ENCODE measurements around the gene PTPRD.

The PTPRD gene

DNA sequence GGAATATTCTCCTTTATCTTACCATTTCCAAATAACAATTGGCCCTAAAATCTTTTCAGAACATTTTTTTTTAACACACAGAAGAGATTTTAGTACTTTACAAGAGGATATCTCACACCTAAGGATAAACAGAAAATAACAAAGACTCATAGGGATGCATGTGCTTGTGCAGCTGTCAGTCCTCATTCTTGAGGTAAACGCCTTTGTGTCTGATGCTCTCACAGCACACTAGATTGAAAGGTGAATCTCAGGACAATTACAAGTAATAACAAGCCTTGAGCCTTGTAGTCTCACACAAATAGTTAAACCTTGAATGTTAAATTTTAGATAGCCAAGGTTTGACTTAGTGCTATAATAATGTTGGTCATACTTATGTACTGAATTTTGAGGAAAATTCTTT, 439.2 kb downstream of the PTPRD start:
- DNase-seq (ENCODE audit: low spot score), result no peak

DNA sequence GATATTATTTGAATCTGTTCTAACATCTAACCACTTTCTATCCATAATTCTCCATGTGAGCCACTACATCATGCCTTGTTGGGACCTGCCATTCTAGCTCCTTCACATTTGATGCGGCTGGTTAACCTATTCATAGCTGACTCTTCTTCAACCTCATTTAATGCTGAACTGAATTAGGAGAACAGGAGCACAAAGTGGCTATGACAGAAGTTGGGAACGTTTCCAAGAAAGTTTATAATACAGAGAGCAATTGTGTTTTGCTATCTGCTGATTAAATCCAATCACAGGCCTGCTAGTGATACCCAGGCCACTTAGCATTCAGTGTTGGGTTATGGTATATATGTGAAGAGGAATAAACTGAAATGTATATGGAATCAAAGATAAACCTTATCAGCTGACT, 440.3 kb downstream of the PTPRD start:
- DNase-seq (ENCODE audit: low spot score), result no peak

DNA sequence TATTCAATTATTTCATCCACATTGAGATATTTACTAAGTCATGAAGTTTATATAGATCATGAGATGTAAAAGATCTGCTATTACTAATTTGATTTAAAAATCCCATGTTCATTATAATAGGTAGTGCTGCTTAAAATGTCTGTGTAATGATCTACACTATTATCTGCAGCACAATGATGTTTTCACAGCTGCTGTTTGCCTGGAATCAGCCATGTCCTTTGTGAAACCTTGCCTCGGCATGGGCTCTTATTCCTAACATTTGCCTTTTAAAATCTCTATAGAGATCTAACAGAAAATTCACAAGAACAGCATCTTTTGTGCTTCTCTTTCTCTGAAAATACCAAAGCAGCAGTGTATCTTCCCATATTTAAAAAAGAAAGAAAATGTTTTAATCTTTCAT, 444.6 kb downstream of the PTPRD start:
- no peak for DNase-seq (ENCODE audit: low spot score)

DNA sequence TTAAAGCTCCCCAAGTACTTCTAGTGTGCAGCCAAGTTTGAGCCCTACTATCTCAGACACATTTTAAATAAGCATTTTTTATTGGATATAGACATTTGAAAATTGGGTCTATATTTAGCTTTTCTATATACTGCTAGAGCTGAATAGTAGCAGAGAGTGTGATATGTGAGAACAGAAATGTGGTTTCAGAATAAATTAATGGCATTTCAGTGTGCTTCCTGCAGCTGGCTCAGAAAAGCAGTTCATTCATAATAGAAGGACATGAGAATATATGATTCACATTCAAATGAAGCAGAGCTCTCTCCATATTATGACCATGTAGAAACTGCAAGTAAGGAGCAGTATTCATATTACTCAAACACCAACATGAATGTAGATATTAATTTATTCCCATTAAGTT, 464.0 kb downstream of the PTPRD start:
- DNase-seq (ENCODE audit: low spot score), result no peak

DNA sequence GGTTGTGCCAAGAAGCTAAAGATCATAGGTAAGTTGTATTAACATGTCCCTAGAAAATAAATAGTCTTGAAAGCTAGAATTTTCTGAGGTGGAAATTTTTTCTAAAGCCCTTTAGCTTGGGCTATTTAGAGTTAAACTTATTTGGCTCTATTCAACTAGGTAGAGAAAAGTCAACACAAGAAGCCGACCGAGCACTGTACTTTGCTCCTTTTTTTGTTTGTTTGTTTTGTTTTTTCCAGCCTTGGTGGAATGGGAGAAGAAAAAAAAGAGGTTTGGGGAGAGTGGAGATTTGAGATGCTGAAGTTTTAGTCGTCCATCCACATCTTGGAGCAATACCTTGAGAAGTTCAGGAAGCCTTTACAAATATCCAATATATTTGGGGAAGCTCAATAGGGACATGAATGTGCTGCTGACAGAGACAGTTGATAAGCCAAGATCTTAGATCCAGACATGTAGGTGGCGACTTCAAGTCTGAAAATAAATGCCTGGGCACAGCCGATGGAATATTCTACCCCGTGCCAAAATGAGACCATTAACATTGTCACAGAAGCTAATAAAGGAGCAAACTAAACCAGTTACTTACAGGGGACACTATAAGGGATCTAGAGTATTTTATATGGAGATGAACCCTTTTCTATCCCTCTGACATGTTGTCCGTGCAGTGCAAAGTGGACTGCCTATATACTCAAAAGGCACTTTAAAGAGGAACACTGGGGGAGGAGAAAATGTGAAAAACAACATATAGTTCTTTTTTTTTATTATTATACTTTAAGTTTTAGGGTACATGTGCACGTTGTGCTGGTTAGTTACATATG, 466.1 kb downstream of the PTPRD start:
- no peak for DNase-seq (ENCODE audit: low spot score)

DNA sequence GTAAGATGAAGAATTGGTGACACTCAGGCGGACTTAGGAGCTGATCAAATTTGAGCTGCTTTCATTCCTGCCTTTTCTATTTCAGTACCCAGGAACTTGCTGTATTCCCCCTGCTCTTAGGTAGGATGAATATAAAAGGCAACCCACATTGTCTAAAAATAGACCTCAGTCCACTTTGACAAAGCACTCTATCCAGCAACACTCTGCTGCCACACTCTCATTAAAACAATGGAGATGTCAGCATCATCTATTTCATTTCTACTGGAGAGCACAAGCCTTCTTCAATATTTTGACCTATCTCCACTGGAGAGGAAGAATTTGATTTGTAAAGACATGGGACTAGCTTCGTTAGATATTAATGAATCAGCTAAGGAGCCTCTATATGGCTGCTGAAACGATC, 468.4 kb downstream of the PTPRD start:
- DNase-seq (ENCODE audit: low spot score), result no peak

DNA sequence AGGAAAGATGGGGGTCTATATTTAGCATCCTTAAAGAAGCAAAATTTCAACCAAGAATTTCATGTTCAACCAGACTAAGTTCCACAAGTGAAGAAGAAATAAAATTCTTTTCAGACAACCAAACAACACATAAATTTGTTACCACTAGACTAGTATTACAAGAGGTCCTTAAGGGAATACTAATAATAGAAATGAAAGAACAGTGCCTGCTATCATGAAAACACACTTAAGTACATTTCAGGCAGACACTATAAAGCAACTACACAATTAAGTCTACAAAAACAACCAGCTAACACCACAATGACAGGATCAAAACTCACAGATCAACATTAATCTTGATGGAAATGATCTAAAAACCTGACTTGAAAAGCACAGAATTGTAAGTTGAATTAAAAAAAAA, 477.2 kb downstream of the PTPRD start:
- DNase-seq (ENCODE audit: low spot score), result no peak

DNA sequence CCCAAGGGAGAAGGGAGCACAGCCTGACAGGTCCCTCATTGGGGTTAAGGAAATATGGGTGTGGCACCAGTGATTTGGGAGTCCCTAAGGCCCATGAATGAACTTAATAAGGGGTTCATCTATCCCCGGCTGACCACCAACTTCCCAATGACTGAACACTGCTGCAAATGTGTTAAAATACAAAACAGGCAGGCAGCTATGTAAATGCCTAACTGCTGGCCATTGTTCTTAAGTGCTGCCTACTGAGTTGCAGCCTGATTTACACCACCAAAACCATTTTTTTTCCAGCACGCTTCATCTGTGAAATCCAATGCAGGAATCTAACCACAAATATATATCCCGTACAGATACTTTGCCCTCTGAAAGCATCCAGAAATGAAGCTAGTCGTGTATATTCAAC, 478.5 kb downstream of the PTPRD start:
- DNase-seq (ENCODE audit: low spot score), result no peak

DNA sequence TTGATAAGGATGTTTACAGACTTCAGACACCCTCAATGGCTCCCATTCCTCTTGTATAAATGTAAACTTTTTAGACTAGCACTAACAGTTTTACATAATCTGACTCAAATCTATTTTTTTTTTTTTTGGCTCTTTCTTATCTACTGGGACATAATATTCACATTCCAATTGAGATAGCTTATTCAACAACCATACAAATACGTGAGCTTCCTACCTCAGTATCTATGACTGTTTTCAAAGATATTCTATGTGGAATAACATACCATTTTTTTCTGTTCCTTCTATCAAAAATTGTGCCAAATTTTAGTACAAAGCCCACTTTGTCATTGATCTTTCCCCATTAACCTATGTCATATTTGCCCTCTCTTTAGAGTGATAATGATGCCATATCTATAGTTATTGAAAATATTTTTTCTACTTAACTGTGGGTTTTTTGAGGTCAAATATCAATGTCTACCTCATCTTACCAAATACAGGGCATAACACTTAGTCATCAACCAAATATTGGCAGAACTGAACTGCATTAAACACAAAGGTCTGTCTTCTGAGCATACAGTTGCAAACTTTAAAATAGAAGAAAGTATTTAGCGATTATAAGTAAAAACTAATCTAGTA, 482.6 kb downstream of the PTPRD start:
- DNase-seq (ENCODE audit: low spot score), result no peak

DNA sequence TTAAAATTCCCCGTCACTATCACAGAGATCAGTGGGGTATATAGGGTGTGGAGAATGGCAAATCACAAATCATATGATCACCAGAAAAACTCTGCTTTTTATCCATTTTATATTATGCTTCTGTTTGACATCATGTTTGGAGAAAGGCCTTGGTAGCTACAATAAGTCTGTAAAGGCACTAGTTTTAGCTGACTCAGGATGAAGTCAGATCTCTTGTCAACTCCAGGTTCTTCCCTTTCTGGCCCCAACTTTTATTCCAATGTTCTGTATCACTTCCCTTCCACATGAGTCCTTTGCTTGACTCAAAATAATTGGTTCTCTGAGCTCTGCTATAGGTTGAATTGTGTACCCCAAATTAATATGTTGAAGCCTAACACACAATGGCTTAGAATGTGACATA, 484.9 kb downstream of the PTPRD start:
- DNase-seq (ENCODE audit: low spot score), result no peak

DNA sequence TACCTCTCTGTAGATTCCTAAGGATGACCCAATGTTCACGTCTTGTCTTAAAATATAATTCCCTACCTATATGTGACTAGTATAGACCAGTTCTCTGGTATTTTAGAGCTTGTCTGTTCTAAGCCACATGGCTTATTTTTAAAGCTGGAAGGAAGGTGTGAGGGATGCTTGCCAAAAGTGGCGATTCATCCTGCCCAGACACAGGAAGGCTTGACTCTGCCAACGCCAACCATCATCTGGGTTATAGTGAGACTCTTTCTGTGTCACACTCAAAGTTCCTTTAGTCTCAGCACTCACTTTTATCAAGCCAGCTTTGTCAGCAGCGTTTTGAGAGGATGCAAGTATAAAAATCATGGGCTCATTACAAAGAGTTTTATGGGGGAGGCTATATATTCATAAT, 500.0 kb downstream of the PTPRD start:
- DNase-seq (ENCODE audit: low spot score), result no peak

DNA sequence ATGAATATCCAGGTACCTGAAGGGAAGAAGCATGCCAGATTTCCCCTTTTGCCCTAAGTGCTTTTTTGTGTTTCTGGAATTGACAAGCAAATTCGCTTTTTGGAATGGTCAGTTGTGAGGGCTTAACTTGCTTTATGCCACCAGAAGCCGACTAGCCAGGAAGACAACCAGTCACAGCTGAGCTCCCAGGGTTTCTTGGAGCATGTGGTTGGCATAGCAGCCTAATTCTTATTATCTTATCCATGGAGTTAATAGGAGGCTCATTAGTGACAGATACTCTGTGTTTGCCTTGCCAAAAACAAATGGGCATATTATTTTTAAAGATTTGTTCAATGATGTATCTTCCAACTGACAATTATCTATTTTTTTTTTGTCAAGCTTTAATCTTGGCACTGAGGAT, 500.7 kb downstream of the PTPRD start:
- DNase-seq (ENCODE audit: low spot score), result no peak

DNA sequence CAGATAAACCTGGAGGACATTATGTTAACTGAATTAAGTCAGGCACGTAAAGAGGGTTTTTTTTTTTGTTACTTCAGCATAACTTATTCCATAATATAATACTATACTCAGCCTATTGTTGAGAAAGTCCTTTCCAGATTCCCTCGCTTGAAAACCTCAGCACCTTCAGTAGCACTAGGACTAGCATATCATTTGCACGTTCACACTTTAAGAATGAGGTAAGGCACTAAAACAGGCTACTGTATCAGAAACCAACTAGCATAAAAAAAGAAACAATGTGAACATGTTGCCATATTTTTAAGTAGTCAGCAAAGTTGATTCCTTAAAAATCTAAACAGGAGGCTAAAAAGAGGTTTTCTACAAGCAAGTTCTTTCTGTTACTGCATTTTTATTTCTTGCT, 504.0 kb downstream of the PTPRD start:
- DNase-seq (ENCODE audit: low spot score), result no peak

DNA sequence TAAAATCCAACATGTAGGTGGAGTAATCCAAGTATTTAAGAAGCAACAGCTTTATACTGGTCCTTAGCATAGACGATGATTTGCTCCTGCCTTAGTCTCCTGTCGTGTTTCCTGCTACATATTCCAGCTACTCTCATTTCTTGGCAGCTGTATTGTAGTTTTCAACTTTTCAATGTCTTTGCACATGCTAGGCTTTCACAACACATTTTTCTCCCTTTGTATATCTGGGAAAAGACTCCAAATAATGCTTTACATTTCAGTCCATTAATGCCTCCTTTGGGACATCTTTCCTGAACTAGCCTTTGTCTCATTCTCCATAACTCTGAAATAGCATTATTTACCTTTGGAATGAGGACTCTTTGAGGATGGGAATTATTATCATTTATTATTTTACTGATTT, 508.0 kb downstream of the PTPRD start:
- DNase-seq (ENCODE audit: low spot score), result no peak

DNA sequence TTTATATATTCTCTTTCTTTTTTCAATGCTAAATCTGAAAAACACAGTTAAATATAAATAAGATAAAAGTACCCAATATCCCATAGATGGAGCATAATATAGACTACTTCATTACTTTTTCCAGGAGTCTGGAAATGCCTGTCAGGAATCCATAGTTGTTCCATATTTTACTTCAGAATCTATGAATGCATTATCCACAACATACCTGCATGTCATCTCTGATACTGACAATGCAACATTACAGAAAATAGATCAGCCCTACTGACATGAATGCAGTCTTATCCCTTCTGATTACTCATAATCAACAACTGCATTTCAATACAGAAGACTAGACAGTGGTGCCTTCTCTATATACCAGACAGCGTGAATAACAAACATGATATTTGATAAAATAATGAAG, 517.6 kb downstream of the PTPRD start:
- DNase-seq (ENCODE audit: low spot score), result no peak

DNA sequence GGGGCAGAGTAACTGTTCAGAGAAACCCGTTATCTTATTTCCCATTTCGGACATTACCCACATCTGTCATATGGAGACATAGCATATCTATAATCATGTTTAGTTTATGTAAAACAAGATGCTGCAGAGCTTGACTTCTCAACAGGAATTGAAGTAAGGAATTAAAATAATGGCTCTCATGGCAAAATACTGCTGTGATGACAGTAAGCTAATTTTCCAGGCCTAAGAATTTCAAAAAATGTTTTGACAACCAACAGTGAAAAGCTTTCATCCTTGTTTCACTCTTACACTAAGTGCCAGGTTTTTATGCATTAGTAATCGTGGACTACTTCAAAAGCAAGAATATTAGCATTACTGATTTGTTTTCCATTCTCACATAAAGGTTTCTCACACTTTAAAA, 518.2 kb downstream of the PTPRD start:
- no peak for DNase-seq (ENCODE audit: low spot score)

DNA sequence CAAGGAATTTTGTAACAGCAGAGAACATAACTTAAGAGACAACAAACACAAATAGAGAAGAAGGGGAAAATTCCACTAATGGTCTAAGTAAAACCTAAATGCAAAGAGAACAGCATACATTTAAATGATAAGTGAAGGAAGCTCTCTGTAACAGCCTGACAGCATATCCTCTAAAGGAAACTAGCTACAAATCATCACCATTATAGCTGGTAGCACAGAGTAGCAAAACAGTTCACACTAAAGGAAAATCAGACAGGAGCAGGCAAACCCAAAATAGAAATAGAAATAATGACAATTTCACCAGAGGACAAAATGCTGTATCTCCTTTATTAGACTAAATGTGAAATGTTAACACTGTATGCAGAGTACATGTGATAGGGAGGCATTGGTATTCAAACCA, 532.8 kb downstream of the PTPRD start:
- no peak for DNase-seq (ENCODE audit: low spot score)

DNA sequence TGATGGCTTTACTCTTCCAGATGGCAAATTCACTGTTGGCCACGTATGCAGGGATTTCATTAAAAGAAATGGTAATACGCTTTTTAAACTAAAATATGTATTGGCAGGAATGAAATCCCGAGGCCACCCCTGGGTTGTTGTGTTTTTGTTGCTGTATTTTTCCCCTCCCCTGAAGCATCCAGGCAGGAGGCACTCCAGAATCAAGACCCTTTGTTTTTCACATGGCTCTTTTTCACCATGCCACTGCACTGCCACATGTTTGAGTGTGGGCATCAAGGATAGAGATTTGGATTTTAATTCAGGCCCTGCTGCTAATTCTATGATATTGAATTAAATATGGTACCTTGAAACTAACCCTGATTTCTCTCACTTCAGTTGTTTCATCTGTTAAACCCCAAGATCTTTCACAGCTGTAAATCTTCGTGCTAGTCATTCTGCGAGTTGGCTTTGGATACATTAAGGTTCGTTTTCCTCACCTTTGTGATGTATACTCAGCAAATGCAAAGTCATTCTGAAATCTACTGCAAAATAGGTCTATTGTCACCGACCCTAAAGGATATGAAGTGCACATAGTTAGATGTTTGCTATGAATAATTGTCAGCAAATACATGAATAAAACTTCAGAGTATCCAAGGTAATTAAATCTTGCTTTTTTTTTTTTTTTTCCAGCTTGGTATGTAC, 533.4 kb downstream of the PTPRD start:
- DNase-seq (ENCODE audit: low spot score), result no peak

DNA sequence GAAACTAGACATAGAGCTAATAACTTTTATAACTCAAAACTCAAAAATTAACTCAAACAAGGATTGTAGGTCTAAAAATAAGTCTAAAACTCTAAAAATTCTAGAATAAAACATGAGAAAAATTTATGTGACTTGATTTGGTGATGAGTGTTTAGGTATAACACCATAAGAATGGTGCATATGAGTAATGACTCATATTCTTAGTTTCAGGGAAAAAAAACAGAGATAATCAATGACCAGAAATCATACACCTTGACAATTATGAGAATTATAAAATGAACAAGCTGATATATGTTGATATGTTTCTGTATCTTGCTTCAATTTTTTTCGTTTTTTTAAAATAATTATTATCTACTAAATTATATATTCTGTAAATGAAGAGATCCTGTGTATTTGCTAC, 541.2 kb downstream of the PTPRD start:
- no peak for DNase-seq (ENCODE audit: low spot score)

DNA sequence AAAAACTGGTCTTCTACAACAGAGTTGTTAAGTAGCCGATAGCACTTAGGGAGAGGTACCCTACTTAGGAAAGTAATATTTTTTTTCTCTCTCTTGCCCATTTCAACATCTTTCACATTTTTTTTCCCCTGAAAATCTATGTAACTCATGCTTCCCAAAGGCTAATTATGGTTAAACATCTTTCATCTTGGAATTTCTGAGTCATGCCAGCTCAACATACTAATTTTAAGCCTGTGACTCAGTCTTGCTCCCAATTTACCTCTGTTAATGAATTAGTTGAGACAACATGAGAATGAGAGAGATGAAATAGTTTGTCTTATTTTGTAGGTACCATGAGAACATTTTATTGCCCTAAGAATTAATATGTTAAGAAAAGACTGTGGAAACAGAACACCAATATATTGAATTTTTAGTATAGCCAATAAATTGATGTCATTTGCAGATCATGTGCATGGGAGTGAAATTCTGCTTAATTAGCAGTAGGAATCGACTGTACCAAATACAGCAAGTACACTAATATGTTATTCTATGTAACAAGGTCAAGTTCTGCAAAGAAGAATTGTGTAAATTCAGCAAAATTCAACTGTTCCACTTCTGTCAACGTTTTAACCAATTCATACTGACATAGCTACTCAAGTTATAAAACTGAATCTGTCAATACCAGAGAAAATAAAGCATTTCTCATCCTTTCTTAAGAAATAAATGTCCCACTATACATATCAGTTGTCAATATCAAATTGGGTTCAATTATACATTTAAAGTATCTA, 550.0 kb downstream of the PTPRD start:
- peak; percentile 6 for DNase-seq (ENCODE audit: low spot score)

DNA sequence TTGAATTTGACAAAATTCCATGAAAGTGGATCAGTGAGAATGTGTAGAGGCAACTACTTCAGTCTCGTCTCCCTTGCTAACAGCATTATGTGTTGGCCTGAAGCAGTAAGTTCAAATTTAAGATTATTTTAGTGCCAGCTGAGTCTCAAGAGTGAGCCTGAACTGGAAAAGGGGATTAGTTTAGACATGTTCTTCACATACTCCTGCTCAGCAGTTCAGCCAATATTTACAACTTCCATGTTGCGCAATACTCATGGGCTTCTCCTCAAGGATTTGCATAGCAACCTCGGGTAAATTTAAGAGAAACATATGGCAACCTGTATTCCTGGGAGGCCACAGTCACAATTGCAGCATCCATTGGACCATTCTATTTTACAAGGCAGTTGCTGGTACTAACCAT, 553.8 kb downstream of the PTPRD start:
- peak; percentile 5 for DNase-seq (ENCODE audit: low spot score)

DNA sequence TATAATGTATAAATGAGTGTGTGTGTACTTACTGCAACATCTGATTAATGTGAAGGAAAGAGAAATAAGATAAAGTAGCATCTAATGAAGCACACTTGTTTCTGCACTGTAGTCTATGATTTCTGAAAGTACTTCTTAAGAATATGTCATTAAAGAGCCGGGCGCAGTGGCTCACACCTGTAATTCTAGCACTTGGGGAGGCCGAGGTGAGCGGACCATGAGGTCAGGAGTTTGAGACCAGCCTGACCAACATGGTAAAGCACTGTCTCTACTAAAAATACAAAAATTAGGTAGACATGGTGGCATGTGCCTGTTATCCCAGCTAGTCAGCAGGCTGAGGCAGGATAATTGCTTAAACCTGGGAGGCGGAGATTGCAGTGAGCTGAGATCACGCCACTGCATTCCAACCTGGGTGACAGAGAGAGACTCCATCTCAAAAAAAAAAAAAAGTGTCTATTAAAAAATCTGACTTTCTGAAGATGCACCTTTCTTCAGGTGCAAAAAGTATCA, 556.9 kb downstream of the PTPRD start:
- DNase-seq (ENCODE audit: low spot score), result no peak

DNA sequence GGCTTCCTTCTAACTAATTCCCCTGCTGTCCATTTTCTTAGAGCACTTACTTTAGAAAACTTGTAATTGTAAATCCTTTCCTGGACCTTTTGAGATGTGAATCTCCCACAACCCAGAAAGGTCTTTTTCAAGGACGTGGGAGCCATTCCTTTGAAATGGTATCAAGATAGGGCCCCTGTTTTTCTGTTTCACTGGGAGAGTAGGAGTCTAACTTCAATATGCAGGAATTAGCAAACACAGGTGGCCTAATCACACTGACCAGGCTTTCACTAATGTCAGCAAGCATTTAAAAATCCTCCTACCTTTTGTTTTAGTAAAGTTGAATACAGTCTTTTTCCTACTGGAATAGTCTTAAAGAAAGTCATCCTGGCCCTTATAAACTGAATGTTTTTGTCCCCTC, 558.3 kb downstream of the PTPRD start:
- no peak for DNase-seq (ENCODE audit: low spot score)

All from GM03348 (cell line).